Islet of Langerhans (tissue), 1 donor: ENCODE measurements around the gene TMEM178A.
"Not testable (repeated sequence)": the region's sequence is repeated elsewhere in the genome, so short reads cannot be mapped to it uniquely, and the experiment has no call there.

Experiments
- FAIRE-seq: peaks from one replicate; lab custom pipeline; 2011; peaks lifted over from hg19 to GRCh38; lab: Jason Lieb, UNC

Gene TMEM178A

GRCh38 chr2:39648580-39648979 lies 17.1 kb upstream of the TMEM178A start:
- FAIRE-seq, result no peak

- no peak for FAIRE-seq
Measured at GRCh38 chr2:39649511-39649910, 16.2 kb upstream of the TMEM178A start.

GRCh38 chr2:39650468-39650867 lies 15.2 kb upstream of the TMEM178A start:
- FAIRE-seq, result no peak

- FAIRE-seq, result not testable (repeated sequence)
Measured at GRCh38 chr2:39656215-39656614, 9.5 kb upstream of the TMEM178A start.

GRCh38 chr2:39657287-39657937 lies 8.3 kb upstream of the TMEM178A start:
- FAIRE-seq, result no peak

GRCh38 chr2:39658371-39658770 lies 7.3 kb upstream of the TMEM178A start:
- no peak for FAIRE-seq

GRCh38 chr2:39659765-39660611 lies 5.7 kb upstream of the TMEM178A start:
- FAIRE-seq, result no peak

- FAIRE-seq, result no peak
Measured at GRCh38 chr2:39660612-39661236, 5.0 kb upstream of the TMEM178A start.

- FAIRE-seq, result no peak
Measured at GRCh38 chr2:39661826-39662225, 3.9 kb upstream of the TMEM178A start.

- no peak for FAIRE-seq
Measured at GRCh38 chr2:39663187-39663930, 2.4 kb upstream of the TMEM178A start.

- no peak for FAIRE-seq
Measured at GRCh38 chr2:39664232-39664887, 1.4 kb upstream of the TMEM178A start.

GRCh38 chr2:39664888-39665591 lies 677 bp upstream of the TMEM178A start:
- FAIRE-seq, result no peak

GRCh38 chr2:39666491-39667101 lies 879 bp downstream of the TMEM178A start:
- FAIRE-seq, result no peak

GRCh38 chr2:39667104-39667885 lies 1.6 kb downstream of the TMEM178A start:
- no peak for FAIRE-seq

- FAIRE-seq, result no peak
Measured at GRCh38 chr2:39667886-39668276, 2.2 kb downstream of the TMEM178A start.

GRCh38 chr2:39668576-39669080 lies 2.9 kb downstream of the TMEM178A start:
- FAIRE-seq, result no peak

GRCh38 chr2:39671604-39672003 lies 5.9 kb downstream of the TMEM178A start:
- no peak for FAIRE-seq

- no peak for FAIRE-seq
Measured at GRCh38 chr2:39673018-39673417, 7.3 kb downstream of the TMEM178A start.

- no peak for FAIRE-seq
Measured at GRCh38 chr2:39676342-39676741, 10.6 kb downstream of the TMEM178A start.

GRCh38 chr2:39678170-39678569 lies 12.5 kb downstream of the TMEM178A start:
- FAIRE-seq, result no peak
